Measurements from ENCODE around the gene SUPT6H.

Gene SUPT6H

GRCh38 chr17:28702026-28702751, 40.2 kb downstream of the SUPT6H start:
- no peak for DNase-seq (ENCODE audit: low spot score)

GRCh38 chr17:28702752-28703150, 40.7 kb downstream of the SUPT6H start:
- no peak for DNase-seq (ENCODE audit: low spot score)

DNA sequence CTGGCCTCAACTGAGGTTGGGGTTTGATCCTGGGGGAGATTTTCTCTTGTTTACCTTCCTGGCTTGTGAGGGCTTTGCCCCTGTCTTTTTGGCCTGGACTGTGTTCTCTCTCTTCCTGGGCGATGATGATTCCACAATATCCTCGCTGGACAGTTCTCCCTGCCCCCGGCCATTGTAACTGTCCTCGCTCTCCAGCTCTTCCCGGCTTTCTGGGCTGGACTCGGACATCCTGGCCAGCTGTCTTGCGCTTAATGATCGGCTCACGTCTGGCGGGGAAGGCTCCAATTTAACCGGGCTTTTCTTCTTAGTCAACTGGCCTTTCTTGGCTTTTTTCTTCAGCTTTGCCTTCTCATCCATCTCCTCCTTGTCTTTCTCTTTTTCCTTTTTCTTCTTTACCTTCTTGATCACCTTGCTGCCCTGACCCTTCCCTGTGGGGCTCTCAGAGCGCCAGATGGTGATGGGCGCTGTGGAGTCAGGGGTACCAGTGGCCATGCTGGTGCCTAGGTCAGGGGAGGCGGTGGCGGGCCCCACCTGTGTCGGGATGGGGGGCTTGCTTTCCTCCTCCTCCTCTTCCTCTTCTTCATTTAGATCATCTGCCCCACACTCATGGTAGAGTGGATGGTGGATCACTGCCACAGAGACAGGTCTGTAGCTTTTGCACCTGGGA, 41.7 kb downstream of the SUPT6H start:
- no peak for DNase-seq (ENCODE audit: low spot score)

DNA sequence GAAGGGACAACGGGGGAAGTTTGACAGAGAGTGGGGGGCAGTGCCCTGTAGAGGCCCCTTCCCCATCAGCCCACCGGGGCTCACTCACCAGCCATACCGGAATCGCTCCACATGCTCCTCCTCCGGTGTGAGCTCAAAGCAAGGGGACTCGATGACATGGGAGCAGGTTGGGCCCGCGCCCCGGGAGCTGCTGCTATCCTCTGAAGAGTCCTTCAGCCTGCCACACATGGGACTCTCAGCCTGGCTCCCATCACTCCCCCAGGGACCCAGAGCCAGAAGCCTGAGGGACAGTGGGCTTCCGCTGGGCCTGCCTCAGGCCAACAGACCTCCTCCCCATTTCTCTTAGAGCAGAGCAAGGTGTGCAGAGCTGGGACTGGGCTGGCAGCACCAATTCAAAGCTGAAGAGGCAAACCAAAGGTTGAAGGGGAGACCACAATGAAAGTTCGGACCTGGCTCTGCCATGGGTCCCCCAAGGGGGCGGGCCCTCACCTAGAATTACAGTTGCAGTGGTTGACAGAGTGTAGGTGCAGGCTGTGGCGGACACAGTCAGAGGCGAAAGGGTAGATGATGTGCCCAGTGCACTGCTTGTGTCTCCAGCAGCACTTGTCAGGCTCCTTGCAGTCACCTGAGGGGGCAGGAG, 42.3 kb downstream of the SUPT6H start:
- no peak for DNase-seq (ENCODE audit: low spot score)

DNA sequence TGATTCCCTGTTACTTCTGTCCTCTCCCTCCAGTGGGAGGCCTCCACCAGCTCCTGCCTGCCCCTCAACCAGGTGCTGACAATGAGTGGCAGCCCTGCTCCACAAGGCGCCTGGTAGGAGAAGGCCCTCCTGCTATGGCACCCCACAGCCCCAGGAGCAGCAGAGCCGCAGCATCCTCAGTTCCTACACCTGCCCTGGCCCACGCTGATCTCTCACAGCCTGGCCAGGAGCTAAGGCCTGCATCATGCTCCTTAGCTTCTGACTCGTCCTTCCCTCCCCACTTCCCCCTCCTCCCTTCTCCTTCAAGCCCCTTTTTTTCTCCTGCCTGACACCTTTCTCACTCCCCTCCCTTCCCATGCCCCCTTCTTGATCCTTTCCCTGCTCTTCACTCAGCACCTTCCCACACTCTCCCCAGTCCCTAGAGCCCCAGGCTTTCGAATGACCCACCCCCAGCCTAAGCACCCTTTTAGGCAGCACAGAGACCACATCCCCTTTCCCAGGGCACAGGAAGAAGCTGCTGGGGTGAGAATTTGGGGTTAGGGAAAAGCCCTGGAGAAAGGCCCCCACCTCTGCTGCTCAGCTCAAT, 43.2 kb downstream of the SUPT6H start:
- no peak for DNase-seq (ENCODE audit: low spot score)

DNA sequence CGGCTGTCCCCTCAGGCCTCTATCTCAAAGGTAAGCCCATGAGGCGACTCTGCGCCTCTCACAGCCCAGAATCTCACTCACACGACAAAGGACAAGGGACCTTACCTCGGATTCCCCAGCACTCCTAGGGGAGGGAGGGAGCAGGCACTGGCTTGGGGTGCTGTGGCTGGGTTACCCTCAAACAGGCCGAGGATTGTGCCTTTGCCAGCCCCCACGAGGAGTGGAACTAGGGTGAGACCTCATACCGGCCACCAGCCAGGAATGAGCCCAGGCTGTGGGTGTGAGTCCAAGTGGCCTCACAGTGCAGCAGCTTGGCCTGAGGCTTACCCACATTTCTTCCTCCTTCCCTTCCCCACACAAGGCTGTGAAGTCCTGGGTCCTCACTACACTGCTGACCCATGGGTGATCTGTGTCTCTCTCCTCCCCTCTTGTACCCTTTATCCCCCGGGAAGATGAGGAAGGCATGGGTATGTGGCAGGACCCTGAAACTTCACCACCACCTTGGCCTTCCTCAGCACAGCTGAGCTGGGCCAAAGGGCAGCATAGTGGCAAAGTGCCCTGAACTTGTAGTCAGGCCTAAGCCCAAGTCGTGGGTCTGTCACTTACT, 43.8 kb downstream of the SUPT6H start:
- no peak for DNase-seq (ENCODE audit: low spot score)

DNA sequence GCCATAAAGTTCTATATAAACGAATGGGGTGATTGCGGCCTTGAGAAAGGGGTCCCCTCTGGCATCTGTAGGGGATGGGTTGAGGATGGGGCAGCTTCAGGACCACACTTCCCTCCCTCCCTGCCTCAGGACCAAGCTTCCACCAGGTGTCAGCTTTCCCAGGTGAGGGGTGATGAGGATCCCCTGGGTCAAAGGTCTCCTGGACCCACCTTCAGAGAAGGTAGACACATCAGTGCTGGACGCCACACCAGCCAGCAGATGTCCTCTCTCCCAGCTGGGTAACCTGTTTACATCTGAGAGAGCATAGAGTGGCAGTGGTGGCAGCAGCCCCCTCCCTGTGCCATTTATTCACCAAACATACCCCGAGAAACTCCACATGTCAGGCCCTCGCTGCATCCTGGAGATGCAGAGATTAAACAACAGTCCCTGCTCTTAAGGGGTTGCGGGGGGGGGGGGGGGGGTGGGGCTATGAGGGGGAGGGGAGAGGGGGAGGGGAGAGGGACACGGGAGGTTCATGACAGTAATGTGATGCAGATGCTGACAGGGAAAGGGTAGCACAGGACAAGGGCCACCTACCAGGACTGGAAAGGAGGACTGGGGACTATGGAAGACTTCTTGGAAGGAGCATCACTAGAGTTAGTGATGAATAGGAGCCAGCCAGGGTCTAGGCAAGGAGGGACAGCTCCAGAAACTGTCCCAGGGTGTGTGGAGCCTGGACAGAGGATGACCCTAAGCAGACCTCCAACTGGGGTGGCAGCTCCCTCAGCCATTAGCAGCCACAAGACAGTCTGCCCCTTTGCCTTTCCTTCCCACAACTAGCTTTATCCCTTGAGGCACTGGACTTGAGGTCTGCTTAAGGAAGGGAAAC, 44.7 kb downstream of the SUPT6H start:
- DNase-seq (ENCODE audit: low spot score), result no peak

- no peak for DNase-seq (ENCODE audit: low spot score)
These were observed 45.3 kb downstream of the SUPT6H start for GRCh38 chr17:28707339-28707720.

- DNase-seq (ENCODE audit: low spot score), result peak; percentile 96
These were observed 49.1 kb downstream of the SUPT6H start for GRCh38 chr17:28710861-28711722.

- no peak for DNase-seq (ENCODE audit: low spot score)
These were observed 49.7 kb downstream of the SUPT6H start, which contains the start of gene PROCA1 for GRCh38 chr17:28711723-28712031. TSS of gene PROCA1 (minus strand) at chr17:28711888. CDS start at chr17:28711660, 228 bp downstream.

GRCh38 chr17:28712032-28712704, 50.2 kb downstream of the SUPT6H start:
- DNase-seq (ENCODE audit: low spot score), result no peak

DNA sequence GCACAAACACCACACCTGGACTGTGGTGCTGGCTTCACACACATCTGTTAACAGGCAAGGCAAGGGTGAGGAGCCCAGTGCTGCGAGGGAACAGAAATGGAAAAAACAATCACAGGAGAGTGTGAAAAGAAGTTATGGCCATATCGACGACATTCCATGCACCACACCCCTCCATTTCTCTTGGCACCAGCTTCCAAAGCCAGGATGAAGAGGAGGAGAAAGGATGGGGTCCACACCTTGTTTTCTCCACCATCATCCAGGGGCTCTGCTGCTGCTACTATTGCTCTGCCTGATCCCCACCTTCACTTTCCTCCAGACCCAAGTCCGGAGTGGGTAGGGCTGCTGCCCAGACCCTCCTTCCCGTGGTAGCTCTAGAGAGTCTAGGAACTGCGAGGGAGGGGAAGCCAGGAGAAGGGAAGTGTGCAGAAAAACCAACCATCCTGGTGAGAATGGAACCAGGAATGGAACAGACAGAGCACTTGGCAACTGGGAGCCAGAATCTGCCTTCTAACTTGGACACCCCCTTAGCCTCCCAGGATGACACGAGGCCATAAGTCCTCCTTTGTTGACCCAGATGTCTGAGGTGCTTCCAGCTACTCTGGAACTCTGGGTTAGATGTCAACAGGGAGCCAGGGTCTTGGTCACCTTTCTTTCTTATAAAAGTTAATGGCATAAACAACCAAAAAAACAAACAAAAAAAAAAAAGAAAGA, 50.9 kb downstream of the SUPT6H start:
- DNase-seq (ENCODE audit: low spot score), result no peak

- no peak for DNase-seq (ENCODE audit: low spot score)
These were observed 52.3 kb downstream of the SUPT6H start for GRCh38 chr17:28714281-28714680.

GRCh38 chr17:28715217-28715616, 53.2 kb downstream of the SUPT6H start:
- no peak for DNase-seq (ENCODE audit: low spot score)

GRCh38 chr17:28716740-28717577, 55.0 kb downstream of the SUPT6H start:
- DNase-seq (ENCODE audit: low spot score), result no peak

DNA sequence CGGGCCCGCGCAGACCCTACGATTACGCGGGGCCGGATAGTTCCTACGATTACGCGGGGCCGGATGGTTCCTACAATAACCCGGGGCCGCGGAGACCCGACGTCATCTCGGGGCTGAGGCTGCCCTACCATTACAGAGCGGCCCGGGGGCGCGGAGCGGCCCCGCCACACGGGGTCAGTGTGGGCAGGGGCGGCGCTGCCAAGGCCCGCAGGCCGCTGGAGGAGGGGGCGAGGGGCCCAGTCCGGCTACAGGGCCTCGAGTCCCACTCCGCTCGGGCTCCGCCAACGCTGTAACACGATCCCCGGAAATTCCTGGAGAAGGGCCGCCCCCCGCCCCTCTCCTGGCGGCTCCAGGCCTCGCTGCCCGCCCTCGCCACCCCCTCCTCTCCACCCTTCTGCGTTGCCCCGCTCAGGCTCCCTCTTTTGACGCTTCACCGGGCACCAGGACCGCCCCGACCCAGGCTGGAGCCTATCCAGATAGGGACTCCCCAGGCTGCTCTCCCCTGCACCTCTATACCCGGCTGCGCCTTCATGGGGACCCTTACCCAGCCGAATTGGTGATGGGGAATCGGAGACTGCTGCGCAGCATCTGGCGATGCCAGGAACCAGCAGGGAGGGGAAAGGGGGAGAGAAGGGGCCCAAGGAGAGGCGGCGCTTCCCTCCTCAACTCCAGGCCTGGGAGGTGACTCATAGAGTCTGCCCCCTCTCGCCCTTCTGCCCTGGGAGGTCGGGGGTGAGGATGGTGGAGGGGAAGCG, 55.8 kb downstream of the SUPT6H start, which contains the start of gene RAB34:
RAB34 (minus strand) TSS at position 291 of the 755 bp plus-strand sequence. CDS start 602 bp downstream, outside the sequence.
- DNase-seq (ENCODE audit: low spot score), result peak; percentile 80

- no peak for DNase-seq (ENCODE audit: low spot score)
These were observed 56.5 kb downstream of the SUPT6H start for GRCh38 chr17:28718333-28719020.

Measured in AG08396 (cell line).